ENCODE results near the gene DRICH1.
"Not testable (repeated sequence)": the region's sequence is repeated elsewhere in the genome, so short reads cannot be mapped to it uniquely, and the experiment has no call there.

The DRICH1 gene

DNA sequence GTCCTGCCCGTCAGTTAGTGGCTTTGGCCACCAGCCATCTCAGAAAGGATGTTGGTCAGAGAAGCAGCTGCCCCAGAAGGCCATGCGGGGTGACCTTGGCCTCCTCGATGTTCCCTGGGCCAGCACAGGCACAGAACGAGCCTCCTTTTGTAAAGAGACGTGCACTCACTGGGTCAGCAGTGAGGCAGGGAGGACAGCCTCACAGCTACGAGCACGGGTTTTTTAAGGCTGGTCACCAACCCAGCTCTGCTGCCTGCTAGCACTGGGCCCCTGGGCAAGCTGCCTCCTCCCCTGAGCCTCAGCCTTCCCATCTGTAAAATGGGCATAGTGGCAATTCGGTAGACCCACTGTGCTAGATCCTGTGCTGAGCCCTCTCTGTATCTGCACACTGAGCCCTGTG lies 62.8 kb downstream of the DRICH1 start:
- no peak for DNase-seq (ENCODE audit: low read depth in 2 of 2)

DNA sequence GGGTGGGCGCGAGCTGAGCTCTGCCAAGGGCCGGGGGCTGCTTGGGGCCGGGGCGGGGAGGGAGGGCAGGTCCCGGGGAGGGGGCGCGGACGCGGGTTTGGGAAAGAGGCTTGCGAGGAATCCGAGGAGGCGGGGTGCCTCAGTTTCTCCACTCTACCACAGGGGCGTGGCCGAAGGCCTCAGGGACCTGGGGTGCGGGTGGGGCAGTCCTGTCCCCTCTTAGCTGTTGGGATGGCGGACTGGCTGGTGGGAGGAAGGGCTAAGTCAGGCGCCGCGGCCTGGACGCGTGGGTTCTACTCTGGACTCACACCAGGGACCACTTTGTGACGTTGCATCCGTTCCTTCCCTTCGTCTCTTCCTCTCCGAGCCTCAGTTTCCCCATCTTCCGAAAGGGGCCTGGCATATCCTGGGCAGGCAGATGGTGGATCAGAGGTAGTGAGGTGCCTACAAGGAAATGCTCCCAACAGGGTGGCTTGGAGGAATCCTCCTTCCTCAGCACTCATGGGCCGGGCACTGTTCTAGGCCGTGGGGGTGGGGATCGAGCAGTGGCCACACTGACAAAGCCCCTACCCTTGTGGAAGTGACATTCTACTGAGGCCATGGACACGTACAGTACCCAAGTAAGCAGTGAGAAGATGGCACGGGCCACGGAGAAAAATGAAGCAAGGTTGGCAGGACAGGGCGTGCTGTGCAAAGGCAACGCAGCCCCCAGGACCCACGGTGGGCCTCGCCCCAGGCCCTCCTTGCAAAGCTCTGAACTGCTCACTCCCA lies 65.2 kb downstream of the DRICH1 start:
- DNase-seq (ENCODE audit: low read depth in 2 of 2): no peak

DNA sequence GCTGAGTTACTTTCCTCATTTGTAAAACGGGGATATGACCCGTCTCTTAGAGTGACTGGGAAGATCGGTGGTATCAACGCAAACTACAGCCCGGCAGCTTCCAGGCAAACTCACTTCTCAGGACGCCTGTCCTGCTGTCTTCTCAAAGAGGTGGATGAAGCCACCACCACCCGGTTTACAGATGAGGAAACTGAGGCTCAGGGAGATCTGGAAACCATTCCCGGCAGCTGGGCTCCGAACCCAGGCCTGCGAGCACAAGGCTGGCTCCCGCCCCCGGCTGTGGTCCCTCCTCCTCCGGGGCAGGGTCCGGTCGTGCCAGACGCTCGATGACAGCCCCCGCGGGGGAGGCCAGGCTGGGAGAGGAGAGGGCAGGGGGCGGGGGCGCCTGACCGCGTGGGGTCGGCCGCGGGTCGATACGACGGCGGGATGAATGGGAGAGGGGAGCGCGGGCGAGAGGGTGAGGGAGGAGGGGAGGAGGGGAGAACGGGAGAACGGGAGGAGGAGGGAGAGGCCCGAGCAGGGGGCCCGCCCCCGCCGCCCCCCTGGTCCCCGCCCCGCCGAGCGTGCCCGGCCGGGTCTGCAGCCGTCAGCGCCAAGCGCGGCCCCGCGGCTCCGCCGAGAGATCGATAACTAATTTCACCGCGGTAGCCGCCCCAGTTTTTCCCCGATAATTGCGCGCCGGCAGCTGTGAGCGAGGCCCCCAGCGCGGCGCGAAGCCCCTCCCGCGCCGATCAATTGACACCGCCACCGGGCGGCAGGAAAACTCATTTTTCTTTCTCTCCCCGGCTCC lies 66.0 kb downstream of the DRICH1 start:
- DNase-seq (ENCODE audit: low read depth in 2 of 2): no peak

DNA sequence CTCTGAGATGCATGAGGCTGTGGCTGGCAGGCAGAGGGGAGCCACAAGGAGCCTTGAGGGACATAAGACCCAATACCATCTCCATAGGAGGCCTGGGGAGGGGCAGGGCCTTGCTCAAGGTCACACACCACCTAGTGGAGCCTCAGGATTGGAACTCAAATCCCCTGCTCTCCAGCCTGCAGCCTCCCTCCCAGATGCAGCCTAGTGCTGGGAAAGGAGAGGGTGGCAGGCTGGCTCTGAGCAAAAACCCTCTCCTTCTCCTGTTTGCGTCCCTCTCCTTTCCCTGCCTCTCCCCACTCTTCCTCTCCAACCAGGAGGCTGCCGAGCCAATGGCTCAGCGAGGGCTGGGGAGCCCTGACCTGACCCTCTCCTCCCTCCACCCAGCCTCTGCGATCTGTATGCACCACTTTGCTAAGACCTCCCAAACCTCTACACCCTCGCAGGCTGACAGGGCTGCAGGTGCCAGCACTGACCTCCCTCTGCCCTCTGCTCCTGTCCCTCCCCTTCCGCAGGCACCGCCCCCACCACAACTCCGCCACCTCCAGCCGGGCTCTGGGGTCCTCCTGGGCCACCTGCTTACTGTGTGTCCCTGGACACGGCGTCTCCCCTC lies 66.7 kb downstream of the DRICH1 start:
- DNase-seq (ENCODE audit: low read depth in 2 of 2): no peak

DNA sequence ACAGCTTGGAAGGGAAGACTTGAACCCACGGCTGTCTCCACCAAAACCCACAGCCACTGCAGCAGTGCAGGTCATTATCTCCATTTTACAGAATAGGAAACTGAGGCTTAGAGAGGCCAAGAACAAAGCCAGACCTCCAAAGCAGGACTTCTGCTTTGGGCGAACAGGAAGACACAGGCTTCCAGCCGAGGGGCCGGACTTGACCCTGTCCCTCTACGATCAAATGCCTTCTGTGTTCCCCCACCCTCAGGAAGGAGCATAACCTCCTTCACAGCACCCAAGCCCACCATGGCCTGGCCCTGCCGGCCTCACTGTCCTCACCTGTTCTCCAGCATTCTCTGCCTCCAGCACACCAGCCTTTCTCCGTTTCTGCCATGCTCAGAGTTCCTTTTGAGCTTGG lies 67.8 kb downstream of the DRICH1 start:
- no peak for DNase-seq (ENCODE audit: low read depth in 2 of 2)

DNA sequence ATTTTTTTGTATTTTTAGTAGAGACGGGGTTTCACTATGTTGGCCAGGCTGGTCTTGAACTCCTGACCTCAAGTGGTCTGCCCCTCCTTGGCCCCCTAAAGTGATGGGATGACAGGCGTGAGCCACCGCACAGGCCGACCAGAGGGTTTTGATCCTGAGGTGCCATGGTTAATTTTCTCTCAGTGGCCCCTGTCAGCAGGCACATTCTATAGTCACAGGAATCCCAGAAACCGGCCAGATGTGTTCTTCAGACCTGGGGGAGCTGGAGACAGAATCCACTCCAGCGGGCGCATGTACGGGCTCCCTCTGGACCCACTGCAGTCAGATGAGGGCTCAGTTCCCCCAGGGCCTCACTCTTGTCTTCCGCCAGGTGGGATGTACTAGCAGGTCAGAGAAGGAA lies 69.0 kb downstream of the DRICH1 start:
- no peak for DNase-seq (ENCODE audit: low read depth in 2 of 2)

DNA sequence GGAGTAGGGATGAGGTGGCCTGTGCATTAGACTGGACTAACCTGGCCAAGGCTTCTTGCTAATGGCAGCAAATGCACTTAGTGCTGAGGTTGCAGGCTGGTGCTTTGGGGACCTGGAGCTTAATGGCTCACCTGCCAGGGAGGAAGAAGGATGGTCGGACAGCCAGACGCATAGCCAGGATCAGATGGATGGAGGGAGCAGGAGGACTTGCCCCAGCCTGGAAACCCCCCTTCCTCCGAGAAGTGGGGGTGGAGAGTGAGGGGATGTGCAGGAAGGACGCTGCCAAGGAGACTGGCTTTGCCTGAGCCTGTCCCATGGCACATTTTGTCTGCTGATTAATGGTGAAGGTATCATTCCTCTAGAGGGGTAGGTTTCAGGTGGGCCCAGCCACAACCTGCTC lies 69.9 kb downstream of the DRICH1 start:
- DNase-seq (ENCODE audit: low read depth in 2 of 2): no peak

DNA sequence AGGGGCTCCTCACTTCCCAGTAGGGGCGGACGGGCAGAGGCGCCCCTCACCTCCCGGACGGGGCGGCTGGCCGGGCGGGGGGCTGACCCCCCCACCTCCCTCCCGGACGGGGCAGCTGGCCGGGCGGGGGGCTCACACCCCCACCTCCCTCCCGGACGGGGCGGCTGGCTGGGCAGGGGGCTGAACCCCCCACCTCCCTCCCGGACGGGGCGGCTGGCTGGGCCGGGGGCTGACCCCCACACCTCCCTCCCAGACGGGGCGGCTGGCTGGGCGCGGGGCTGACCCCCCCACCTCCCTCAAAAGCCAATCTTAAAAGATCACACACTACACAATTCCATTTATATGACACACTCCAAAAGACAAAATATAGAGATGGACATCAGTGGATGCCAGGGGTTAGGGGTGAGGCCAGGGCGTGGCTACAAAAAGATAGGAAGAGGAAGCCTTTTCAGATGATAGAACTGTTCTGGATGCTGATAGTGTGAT lies 71.1 kb downstream of the DRICH1 start:
- not testable (repeated sequence) for DNase-seq (ENCODE audit: low read depth in 2 of 2)

DNA sequence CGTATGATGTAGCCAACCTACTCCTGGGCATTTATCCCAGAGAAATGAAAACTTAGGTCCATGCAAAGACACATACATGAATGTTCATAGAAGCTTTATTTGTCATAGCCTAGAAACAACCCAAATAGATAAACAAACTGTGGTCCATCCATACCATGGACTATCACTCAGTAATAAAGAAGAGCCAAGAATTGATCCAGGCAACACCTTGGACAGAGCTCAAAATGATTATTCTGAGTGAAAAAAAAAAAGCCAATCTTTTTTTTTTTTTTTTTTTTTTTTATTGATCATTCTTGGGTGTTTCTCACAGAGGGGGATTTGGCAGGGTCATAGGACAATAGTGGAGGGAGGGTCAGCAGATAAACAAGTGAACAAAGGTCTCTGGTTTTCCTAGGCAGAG lies 71.9 kb downstream of the DRICH1 start:
- DNase-seq (ENCODE audit: low read depth in 2 of 2): not testable (repeated sequence)

Measured in stimulated activated CD4-positive, alpha-beta T cell treated with anti-CD3 and anti-CD28 coated beads, Interleukin-1b, Interleukin-23, amount 100 ng/mL, for 1 hour (primary cell).